HG03342 (cell line): ENCODE measurements around the gene SLC9A3.

ENCODE experiments used
- ATAC-seq: cut with Tn5 transposase; IDR thresholded peaks from one replicate; pipeline ENCODE4 v1.9.1; 2021; ENCODE audit warnings: mild to moderate bottlenecking, moderate library complexity; ENCODE audit not compliant: unreplicated experiment

The SLC9A3 gene

GRCh38 chr5:421287-421880, 102.9 kb downstream of the SLC9A3 start:
- ATAC-seq, result no peak

- no peak for ATAC-seq
These were observed 103.5 kb downstream of the SLC9A3 start for GRCh38 chr5:420632-421286.
